Heart left ventricle (tissue), 13 donors: Measurements from ENCODE around the gene POT1.

Source experiments
- POLR2A ChIP-seq, 2 donors: fragments of 450-650 bp; IDR thresholded peaks; one replicate each; pipeline ENCODE4 v1.6.1; 2017; ENCODE audit warnings: antibody characterized with exemption in 2 of 2, mild to moderate bottlenecking in 2 of 2, moderate library complexity in 2 of 2
- TF ChIP-seq, protein P1 (sequence below), 12 donors: fragments of 200-600 bp; sonication (generic) in 4 of 12; IDR thresholded peaks; one replicate each; pipeline versions ENCODE4 v1.5.0 to v1.8.0; 2018 to 2022; ENCODE audit warnings: antibody characterized with exemption in 12 of 12, mild to moderate bottlenecking in 5 of 12
- donor health status: ischemic (EF 13 %, LVEDD 7.1; RV severe dilation, severe dysfunction).
- donor health status: DM: no; HTN: yes; CAD: no.
- donor health status: DM: no; HTN: no; CAD: no.
- donor health status: ischemic (EF 25% LVEDD 6.9; RV normal size, moderate dysfunction).
- donor health status: ischemic (EF 25% LVEDD 5.7; RV mildly dilated, moderate dysfunction).
- donor health status: ischemic (EF 35%, LVEDD 5.7; RV mildly dilated, moderate dysfunction).
- donor health status: nonischemic (EF 11% LVEDD 7.7; RV severe dilation, severe dysfunction).
- donor health status: DM: yes; HTN: yes; CAD: no.
- donor health status: PGD.
- donor health status: ischemic (EF 29% LVEDD 5.4; RV normal size, mild dysfunction).
- donor health status: nonischemic (EF 23%, LVEDD 6.1; RV moderate dilation, normal function).

DNA sequence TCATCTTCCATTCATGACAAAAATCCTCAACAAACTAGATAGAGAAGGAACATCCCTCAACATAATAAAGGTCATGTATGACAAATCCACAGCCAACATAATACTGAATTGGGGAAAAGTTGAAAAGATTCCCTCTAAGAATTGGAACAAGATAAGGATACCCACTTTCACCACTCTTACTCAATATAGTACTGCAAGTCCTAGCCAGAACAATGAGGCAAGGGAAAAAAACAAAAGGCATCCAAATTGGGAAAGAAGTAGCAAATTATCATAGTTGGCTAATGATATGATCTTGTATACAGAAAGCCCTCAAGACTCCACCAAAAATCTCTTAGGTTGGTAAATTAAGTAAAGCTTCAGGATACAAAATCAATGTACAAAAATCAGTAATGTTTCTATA, 4.7 kb downstream of the POT1 start:
- TF ChIP-seq, protein P1, sequence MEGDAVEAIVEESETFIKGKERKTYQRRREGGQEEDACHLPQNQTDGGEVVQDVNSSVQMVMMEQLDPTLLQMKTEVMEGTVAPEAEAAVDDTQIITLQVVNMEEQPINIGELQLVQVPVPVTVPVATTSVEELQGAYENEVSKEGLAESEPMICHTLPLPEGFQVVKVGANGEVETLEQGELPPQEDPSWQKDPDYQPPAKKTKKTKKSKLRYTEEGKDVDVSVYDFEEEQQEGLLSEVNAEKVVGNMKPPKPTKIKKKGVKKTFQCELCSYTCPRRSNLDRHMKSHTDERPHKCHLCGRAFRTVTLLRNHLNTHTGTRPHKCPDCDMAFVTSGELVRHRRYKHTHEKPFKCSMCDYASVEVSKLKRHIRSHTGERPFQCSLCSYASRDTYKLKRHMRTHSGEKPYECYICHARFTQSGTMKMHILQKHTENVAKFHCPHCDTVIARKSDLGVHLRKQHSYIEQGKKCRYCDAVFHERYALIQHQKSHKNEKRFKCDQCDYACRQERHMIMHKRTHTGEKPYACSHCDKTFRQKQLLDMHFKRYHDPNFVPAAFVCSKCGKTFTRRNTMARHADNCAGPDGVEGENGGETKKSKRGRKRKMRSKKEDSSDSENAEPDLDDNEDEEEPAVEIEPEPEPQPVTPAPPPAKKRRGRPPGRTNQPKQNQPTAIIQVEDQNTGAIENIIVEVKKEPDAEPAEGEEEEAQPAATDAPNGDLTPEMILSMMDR (IDR thresholded peaks at IDR 0.05), result no peak
- no peak for TF ChIP-seq POLR2A (IDR thresholded peaks at IDR 0.05)
